ENCODE results near the gene ARHGAP29.

ARHGAP29 gene, protein sequence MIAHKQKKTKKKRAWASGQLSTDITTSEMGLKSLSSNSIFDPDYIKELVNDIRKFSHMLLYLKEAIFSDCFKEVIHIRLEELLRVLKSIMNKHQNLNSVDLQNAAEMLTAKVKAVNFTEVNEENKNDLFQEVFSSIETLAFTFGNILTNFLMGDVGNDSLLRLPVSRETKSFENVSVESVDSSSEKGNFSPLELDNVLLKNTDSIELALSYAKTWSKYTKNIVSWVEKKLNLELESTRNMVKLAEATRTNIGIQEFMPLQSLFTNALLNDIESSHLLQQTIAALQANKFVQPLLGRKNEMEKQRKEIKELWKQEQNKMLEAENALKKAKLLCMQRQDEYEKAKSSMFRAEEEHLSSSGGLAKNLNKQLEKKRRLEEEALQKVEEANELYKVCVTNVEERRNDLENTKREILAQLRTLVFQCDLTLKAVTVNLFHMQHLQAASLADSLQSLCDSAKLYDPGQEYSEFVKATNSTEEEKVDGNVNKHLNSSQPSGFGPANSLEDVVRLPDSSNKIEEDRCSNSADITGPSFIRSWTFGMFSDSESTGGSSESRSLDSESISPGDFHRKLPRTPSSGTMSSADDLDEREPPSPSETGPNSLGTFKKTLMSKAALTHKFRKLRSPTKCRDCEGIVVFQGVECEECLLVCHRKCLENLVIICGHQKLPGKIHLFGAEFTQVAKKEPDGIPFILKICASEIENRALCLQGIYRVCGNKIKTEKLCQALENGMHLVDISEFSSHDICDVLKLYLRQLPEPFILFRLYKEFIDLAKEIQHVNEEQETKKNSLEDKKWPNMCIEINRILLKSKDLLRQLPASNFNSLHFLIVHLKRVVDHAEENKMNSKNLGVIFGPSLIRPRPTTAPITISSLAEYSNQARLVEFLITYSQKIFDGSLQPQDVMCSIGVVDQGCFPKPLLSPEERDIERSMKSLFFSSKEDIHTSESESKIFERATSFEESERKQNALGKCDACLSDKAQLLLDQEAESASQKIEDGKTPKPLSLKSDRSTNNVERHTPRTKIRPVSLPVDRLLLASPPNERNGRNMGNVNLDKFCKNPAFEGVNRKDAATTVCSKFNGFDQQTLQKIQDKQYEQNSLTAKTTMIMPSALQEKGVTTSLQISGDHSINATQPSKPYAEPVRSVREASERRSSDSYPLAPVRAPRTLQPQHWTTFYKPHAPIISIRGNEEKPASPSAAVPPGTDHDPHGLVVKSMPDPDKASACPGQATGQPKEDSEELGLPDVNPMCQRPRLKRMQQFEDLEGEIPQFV

DNA sequence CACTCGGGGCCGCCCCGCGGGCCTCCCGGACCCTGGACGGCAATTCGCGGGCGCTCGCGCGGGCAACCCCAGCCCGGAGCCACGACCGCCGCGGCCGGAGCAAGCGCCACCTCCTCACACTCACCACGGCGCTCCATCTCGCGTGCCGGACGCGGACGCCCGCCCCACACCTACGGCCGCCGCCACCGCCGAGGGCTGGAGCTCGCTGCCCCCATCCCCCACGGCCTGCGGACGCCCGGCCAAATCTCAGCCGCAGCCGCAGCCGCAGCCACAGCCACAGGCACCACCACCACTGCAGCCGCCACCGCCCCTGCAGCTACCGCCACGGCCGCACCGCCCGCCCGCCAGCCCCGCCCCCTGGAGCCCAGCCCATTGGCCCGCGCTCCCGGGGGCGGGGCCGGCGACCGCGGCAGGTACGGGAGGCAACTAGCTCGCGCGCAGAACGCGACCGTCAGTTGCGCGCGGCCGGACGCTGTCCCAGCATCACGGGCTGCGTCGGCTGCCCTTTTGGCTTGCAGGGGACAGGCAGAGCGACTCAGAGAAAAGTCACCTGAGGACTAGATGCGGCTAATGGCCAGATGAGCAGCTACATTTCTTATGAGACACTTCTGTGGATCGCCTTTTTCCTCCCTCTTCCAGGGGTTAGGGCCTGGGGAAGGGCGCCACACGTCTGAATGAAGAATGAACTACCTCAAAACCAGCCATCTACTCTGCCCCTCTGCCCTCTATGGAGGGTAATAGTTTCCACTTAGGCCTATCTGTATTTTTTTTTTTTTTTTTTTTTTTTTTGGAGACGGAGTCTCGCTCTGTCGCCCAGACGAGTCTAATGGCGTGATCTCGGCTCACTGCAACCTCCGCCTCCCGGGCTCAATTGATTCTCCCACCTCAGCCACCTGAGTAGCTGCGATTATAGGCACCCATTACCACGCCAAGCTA is at the start of gene ARHGAP29:
Gene ARHGAP29 (minus strand): TSS at position 294 of the 936 bp plus-strand sequence. CDS start 5,973 bp downstream, outside the sequence.
- peak; percentile 94 for DNase-seq (ENCODE audit: low read depth, low spot score)

DNA sequence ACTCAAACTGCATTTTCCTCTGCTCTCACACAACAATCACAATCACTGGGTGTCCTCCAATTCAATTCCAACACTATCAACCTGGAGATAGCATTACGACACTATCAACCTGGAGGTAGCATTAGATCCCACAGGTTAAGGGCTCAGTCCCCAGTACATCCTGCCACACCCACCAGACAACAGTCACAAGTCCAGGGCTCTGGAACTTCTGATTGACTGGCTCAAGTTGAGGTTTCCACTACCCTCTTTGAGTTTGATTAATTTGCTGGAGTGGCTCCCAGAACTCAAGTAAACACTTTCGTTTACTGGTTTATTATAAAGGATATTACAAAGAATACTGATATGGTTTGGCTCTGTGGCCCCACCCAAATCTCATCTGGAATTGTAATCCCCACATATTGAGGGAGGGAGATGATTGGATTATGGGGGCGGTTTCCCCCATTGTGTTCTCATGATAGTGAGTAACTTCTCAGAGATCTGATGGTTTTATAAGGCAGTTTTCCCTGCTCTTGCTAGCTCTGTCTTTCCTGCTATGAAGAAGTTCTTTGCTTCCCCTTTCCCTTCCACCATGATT is 49.6 kb upstream of the ARHGAP29 start:
- peak; percentile 24 for DNase-seq (ENCODE audit: low read depth, low spot score)

DNA sequence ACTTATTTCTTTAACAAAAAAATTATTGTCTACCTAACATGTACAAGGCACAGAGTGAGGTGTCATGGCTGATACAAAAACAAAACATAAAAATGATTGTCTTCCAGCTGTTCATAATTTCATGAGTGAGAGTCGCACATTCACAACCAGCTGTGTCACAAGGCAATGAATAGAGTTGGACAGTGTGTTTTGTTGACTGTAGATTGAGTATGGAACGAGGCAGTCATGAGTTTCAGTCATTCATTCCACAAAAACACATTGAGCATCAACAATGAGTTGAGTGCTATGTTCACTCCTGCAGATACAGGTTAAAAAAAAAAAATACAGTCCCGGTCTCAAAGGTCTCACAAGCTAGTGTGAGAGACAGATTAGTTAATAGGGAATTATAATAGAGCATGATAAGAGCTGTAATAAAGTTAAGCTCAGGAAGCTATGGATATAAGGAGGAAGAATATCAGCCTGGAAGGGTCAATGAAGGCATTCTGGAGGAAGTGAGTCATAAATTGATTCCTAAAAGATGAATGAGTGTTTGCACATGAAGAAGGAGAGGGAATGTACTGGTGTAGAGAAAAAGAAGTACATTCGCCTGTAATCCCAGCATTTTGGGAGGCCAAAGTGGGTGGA is 47.8 kb upstream of the ARHGAP29 start:
- DNase-seq (ENCODE audit: low read depth, low spot score): no peak

DNA sequence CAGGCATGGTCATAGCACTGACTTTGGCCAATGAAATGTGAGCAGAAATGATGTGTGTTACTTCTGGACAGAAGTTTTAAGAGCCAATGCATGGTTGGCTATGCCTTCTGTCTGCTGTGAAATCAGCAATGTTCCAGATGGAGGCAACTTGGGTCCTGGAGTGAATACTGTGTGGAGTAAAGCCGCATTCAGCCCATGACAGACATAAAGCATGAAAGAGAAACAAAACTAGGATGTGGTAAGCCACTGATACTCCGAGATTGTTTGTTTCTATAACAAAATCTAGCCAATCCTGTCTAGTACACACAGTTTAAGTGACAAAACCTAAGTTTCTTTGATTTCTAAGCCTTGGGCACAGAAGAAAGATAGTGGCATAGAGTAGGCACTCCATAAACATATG is 47.1 kb upstream of the ARHGAP29 start:
- peak; percentile 49 for DNase-seq (ENCODE audit: low read depth, low spot score)

DNA sequence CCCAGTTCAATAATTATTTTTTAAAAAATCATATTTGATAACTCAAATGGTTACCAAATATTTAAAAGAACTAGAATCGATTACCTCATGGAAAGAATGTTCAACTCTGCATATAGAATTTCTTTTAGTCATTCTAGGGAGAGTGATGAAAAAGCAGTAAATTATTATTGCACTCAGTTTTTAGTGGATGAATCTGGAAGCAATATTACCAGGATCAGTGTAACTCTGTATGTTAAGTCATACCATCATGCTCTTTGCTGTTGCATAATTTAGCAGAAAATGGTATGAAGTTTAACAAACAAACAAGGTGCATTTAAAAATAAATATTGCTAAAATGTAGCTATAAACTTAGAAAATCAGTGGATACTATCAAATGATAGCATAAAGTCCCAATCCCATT is 46.1 kb upstream of the ARHGAP29 start:
- DNase-seq (ENCODE audit: low read depth, low spot score): no peak

GRCh38 chr1:94282143-94282711 is 44.8 kb upstream of the ARHGAP29 start:
- no peak for DNase-seq (ENCODE audit: low read depth, low spot score)

DNA sequence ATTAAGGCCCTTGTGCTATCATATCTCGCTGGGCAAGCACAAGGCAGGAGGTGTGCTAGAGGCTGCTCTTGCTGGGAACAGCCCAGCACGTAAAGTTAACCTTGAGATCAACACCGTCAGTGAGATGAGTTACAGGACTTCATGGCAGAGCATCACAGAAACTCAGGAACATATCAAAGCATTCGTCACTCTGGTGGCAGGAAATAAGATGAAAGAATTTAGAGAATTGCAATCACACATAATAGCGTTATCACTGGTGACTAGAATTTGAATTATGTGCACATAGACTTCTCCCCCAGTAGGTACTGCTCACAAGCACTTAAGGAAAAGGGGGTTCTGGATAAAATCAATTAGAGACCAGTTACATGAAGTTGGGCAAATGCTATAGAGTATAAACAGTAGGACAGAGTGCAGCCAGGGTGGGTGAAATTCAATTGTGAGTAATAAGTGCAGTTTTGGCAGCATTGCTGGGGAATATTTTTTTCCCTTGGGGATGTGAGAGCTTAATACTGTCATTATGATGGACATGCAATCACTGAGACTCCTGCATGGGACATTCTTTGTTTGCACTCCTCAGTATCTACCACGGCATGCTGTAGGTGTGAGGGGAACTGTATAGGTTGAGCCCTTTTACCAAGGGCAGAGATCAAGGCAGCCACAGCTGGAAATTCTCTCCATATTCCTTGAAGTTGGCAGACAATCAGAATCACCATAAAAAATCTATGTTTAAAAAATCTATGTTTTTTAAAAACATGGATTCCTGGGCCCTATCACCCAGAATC is 44.2 kb upstream of the ARHGAP29 start:
- peak; percentile 28 for DNase-seq (ENCODE audit: low read depth, low spot score)

GRCh38 chr1:94280541-94280940 is 43.2 kb upstream of the ARHGAP29 start:
- DNase-seq (ENCODE audit: low read depth, low spot score): no peak

DNA sequence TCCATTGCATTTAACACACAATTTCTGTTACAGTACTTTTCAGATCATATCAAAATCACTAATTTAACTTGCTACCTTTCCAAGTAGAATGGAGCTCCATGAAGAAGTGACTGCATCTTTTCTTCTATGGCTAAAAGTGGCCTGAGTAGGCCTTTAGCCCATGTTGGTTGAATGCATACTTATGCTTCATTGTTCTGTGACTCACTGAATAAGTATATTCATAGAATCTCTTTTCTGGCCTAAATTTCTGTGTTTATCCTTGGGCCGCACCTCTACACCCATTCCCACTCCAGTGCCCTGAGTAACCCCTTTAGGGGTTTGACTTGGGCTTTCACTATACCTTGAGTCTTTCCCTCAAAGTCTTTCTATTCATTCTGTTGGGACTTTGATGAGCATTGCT is 42.1 kb upstream of the ARHGAP29 start:
- DNase-seq (ENCODE audit: low read depth, low spot score): no peak

- DNase-seq (ENCODE audit: low read depth, low spot score): no peak
These were observed 41.7 kb upstream of the ARHGAP29 start for GRCh38 chr1:94279038-94279437.

DNA sequence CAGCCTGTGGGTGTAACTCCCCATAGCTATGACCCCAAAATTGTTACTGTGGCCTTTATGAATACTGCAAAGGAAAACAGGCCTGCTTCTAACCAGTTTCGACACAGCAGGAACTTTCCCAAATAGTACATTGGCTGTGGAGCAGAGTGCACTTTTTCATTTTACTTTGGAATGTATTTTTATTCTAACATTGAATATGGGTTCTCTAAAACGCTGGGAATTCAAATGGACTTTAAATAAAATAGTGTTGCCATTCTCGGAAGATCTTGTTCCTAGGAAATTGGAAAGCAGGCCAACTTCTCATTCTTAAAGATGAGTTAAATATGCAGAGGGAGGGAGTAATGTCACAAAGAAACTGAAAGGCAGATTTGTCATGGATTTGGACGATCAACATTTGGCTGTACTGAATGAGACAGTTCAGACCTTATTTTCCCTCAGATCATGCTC is 39.6 kb upstream of the ARHGAP29 start:
- no peak for DNase-seq (ENCODE audit: low read depth, low spot score)

DNA sequence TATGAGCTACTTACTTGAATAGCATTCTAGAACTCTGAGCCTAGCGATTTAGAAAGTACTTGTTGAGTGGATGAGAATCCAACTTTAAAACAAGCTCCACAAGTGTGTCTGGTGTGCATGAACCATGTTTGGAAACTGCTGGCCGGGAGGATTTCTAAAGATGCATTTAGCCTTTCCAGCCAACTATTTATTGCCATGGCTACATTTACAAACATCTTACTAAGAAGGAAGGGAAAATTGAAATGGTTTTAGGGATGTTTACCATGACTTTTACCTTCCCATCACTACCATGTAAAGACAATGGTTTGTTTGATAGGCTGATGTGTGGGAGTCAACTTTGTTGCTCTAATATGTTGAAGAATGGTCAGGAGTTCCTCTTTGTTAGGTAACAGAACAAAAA is 37.7 kb upstream of the ARHGAP29 start:
- no peak for DNase-seq (ENCODE audit: low read depth, low spot score)

GRCh38 chr1:94274561-94274960 is 37.2 kb upstream of the ARHGAP29 start:
- DNase-seq (ENCODE audit: low read depth, low spot score): no peak

DNA sequence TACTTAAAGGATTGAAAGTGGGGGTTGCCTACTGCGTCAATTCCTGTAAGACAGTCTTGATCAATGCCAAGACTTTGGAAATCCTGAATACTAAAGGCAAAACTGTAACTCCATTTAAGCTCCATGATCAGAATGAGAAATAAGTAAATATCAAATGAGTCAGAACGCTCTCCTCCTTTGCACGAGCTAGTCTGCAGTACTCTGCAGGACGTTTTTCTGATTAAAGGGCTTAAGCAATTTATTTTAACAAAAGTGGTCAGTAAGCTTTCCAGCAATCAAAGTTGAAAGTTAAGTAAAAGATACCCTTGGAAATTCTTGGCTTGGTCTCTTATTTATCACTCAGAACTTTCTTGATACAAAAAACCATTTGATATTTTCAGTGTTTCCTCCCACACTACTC is 35.7 kb upstream of the ARHGAP29 start:
- peak; percentile 29 for DNase-seq (ENCODE audit: low read depth, low spot score)

GRCh38 chr1:94272388-94272787 is 35.0 kb upstream of the ARHGAP29 start:
- DNase-seq (ENCODE audit: low read depth, low spot score): no peak

GRCh38 chr1:94271373-94271772 is 34.0 kb upstream of the ARHGAP29 start:
- DNase-seq (ENCODE audit: low read depth, low spot score): no peak

DNA sequence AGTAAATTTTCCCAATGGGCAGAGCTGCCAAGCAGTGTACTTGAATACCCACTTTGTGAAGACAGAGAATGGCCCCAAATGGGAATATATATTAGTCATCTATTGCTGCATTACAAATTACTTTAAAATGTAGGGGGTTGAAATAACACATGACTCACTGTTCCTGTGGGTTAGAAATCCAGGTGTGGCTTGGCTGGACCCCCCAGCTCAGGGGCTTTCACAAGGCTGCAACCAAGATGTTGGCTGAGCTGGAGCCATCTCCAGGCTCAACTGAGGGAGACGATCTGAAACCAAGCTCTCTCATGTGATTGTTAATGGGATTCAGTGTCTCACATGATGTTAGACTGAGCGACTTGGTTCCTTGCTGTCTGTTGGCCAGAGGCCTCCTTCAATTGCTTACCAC is 33.4 kb upstream of the ARHGAP29 start:
- DNase-seq (ENCODE audit: low read depth, low spot score): peak; percentile 85

DNA sequence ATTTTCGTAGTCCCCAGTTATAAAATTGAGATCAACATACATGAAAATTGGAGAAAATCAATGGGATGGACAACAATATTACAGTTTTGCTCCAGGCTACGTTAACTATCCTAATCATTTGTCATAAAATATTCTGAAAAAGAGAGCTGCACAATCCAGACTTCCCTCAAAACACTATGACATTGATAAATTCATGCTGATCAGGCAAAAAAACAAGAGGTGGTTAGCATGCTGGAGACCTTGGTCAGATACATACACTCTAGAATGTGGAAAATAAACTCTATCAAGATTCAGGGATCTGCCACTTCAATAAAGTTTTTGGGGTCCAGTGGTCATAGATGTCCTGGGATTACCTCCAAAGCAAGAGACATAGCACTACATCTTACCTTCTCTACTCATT is 32.5 kb upstream of the ARHGAP29 start:
- no peak for DNase-seq (ENCODE audit: low read depth, low spot score)

DNA sequence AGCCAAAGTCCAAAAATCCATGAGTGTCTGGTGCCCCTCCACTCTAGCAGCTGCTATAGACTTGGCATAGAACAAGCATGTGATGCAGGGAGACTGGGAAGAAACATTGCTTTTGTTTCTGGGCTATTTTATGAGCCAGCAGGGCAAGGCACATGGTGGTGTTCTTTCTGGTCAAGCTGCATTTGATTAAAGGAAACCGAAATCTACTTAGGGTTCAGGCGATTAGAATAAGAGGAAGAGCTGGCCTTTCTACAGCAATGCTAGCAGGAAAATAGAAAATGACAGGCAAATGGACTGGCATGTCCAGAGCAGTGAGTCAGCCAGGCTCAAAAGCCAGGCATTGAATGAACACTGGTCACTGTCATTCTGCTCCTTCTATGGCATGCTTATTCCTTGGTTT is 28.5 kb upstream of the ARHGAP29 start:
- peak; percentile 29 for DNase-seq (ENCODE audit: low read depth, low spot score)
